ENCODE measurements around the gene PFN3.

The PFN3 gene

GRCh38 chr5:177437623-177438022, 37.2 kb upstream of the PFN3 start:
- DNase-seq, result no peak

- DNase-seq, result no peak
These were observed 35.5 kb upstream of the PFN3 start for GRCh38 chr5:177435847-177436536.

GRCh38 chr5:177434942-177435738, 34.7 kb upstream of the PFN3 start:
- DNase-seq, result no peak

GRCh38 chr5:177434437-177434836, 34.0 kb upstream of the PFN3 start:
- peak; percentile 80 for DNase-seq

GRCh38 chr5:177433658-177434217, 33.3 kb upstream of the PFN3 start:
- no peak for DNase-seq

- DNase-seq, result no peak
These were observed 32.6 kb upstream of the PFN3 start for GRCh38 chr5:177432839-177433657.

GRCh38 chr5:177432143-177432838, 31.8 kb upstream of the PFN3 start:
- no peak for DNase-seq

GRCh38 chr5:177431317-177432142, 31.1 kb upstream of the PFN3 start:
- peak; percentile 92 for DNase-seq

GRCh38 chr5:177430972-177431316, 30.5 kb upstream of the PFN3 start:
- DNase-seq, result peak; percentile 33

GRCh38 chr5:177430140-177430951, 29.9 kb upstream of the PFN3 start:
- no peak for DNase-seq

- peak; percentile 94 for DNase-seq
These were observed 29.0 kb upstream of the PFN3 start for GRCh38 chr5:177429248-177430040.

GRCh38 chr5:177428574-177429217, 28.2 kb upstream of the PFN3 start:
- no peak for DNase-seq

- DNase-seq, result peak; percentile 70
These were observed 27.6 kb upstream of the PFN3 start for GRCh38 chr5:177427919-177428573.

GRCh38 chr5:177427211-177427822, 26.9 kb upstream of the PFN3 start:
- peak; percentile 40 for DNase-seq

GRCh38 chr5:177426566-177427210, 26.2 kb upstream of the PFN3 start, which contains the start of gene GRK6:
Gene GRK6 (plus strand): TSS chr5:177426676. CDS start chr5:177426846, 170 bp downstream.
- DNase-seq, result peak; percentile 77

- peak; percentile 100 for DNase-seq
These were observed 25.5 kb upstream of the PFN3 start for GRCh38 chr5:177425801-177426565.

Data from activated CD4-positive, alpha-beta T cell treated with anti-CD3 and anti-CD28 coated beads, Interleukin-2, Interleukin-6, amounts not matched to agents 100 ng/mL and 50 ng/mL, durations not matched to agents 16 hours and 8 hours (primary cell).